Astrocyte of the cerebellum (primary cell): ENCODE data around the gene ZER1.

ENCODE experiments used
- DNase-seq: peaks from one replicate; pipeline ENCODE4 v3.0.0-alpha.2; 2011; ENCODE audit warnings: low read depth
- H3K4me3 ChIP-seq: 2 replicates; pipeline ENCODE4 v1.5.1; 2011; ENCODE audit warnings: mild to moderate bottlenecking, low read depth, low read length, moderate library complexity
- in situ Hi-C: cut with HindIII; loops from 2 replicates; pipeline ENCODE4 v1.10.0; 2017; ENCODE audit warnings: low sequenced_read_pairs
- TF ChIP-seq, protein P1 (sequence below): IDR thresholded peaks from 2 replicates; pipeline ENCODE4 v1.5.1; 2012; ENCODE audit warnings: low read length, low read depth, moderate library complexity, mild to moderate bottlenecking; ENCODE audit errors: missing control alignments

ZER1 gene

GRCh38 chr9:128764361-128764760, 7.4 kb downstream of the ZER1 start:
- in situ Hi-C loops, result no loop called here
- no peak for DNase-seq
- H3K4me3 ChIP-seq, result no peak overlapping the region
- TF ChIP-seq, protein P1, sequence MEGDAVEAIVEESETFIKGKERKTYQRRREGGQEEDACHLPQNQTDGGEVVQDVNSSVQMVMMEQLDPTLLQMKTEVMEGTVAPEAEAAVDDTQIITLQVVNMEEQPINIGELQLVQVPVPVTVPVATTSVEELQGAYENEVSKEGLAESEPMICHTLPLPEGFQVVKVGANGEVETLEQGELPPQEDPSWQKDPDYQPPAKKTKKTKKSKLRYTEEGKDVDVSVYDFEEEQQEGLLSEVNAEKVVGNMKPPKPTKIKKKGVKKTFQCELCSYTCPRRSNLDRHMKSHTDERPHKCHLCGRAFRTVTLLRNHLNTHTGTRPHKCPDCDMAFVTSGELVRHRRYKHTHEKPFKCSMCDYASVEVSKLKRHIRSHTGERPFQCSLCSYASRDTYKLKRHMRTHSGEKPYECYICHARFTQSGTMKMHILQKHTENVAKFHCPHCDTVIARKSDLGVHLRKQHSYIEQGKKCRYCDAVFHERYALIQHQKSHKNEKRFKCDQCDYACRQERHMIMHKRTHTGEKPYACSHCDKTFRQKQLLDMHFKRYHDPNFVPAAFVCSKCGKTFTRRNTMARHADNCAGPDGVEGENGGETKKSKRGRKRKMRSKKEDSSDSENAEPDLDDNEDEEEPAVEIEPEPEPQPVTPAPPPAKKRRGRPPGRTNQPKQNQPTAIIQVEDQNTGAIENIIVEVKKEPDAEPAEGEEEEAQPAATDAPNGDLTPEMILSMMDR, result no peak

DNA sequence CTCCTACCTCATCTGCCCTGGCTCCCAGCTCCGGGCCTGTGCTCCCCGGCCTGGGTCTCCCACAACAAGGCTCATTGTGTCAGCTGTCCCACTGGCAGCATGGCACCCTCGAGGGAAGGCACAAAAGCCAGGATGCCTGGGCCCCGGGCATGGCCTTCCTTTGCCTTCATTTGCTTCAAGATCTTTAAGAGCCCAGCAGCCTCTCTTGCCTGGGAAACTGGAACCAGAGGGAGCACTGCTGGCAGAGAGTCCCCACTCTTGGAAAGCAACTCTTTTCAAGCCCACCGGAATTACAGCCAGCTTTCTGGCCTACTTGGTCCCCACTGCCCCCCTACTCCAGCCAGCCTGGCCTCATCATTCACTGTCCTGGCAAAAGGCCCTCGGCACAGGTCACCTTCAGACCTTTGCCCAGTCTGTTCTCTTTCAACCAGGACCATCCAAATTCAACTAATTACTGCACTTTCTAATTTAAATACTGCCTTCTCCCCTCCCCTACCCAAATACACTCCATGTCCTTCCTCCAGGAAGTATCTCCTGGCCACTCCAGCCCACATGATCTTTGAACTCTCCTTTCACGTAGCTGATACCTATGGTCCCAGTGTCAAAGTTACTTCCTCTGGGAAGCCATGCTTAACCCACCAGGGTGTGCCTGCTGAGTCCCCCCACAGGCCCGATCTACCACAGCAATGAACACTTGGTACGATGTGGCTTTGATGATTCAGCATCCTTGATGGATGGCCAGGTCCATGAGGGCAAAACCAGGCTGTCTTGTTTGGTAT, 8.9 kb downstream of the ZER1 start:
- in situ Hi-C loops, result no loop called here
- no peak overlapping the region for H3K4me3 ChIP-seq
- TF ChIP-seq, protein P1, result no peak
- DNase-seq, result no peak

DNA sequence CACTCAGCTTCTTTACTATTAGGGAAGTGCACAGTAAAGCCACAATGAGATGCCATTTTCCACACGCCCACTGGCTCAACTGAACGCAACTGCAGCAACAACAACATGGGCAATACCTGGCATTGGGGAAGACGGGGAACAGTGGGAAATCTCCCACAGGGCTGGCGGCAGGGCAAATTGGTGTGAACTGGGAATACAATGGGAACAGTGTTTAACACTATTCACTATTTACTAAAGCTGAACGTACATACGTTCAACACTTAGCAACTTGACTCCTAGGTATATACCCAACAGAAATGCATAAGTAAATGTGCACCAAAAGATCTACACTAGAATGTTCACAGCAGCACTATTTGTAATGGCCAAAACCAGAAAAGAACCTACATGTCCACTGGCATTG, 14.1 kb downstream of the ZER1 start:
- DNase-seq, result no peak
- H3K4me3 ChIP-seq, result no peak overlapping the region
- in situ Hi-C loops, result no loop called here
- TF ChIP-seq, protein P1, result no peak

- no peak overlapping the region for H3K4me3 ChIP-seq
- in situ Hi-C loops, result no loop called here
- TF ChIP-seq, protein P1, result no peak
- no peak for DNase-seq
Observed at GRCh38 chr9:128753627-128754026, 18.1 kb downstream of the ZER1 start.

DNA sequence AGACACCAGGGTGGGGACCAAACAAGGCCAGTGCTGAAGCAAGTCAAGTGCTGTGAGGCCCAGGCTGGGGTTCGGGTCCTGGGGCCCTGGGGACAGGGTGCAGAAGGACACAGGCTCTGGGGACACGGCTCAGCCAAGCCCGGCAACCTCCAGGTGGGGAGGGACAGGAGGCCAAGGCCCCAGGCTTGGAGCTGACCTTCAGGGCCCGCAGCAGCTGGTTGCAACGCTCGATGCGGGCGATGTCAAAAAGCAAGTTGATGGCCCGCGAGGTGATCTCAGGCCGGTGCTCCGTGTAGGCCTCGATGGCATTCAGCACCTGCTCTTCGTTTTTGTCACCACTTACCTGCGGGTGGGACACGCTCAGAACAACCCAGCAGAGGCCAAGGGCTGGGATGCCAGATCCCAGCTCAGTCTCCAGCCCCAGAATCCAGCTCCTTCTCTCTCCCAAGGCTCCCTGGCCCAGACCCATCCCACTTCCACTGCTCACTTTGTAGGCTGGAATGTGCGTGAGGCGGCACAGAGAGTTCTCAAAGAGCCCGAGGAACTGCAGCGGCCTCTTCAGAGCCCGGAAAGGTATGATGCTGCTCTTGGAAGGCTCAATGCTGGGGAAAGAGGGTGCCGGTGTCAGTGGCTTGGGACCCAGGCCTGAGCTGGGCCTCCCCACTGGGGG, 20.7 kb downstream of the ZER1 start:
- no peak for DNase-seq
- H3K4me3 ChIP-seq, result no peak overlapping the region
- in situ Hi-C loops, result no loop called here
- TF ChIP-seq, protein P1, result no peak

GRCh38 chr9:128747241-128747640, 24.5 kb downstream of the ZER1 start:
- in situ Hi-C loops, result no loop called here
- DNase-seq, result no peak
- TF ChIP-seq, protein P1, result no peak
- no peak overlapping the region for H3K4me3 ChIP-seq
